Heart right ventricle (tissue), 16 donors: Measurements from ENCODE around the gene TOX2. TPM values are rescaled to one million over a fixed set of nuclear protein-coding genes. Genes with fewer than 3 reads are reported as not detected.

Experiments
- ATAC-seq, 8 donors: fragments of 200-7000 bp; cut with Tn5 transposase; one replicate each; pipeline ENCODE4 v1.9.1; 2020; ENCODE audit warnings: mild to moderate bottlenecking in 8 of 8, moderate library complexity in 8 of 8, moderate number of reproducible peaks in 1 of 8
- DNase-seq, 2 donors: peaks; one replicate each; pipeline ENCODE4 v3.0.0-alpha.2; 2020
- H3K27ac ChIP-seq, 10 donors: fragments of 200-600 bp; sonication (generic) in 2 of 10; one replicate each; pipeline versions ENCODE4 v1.5.0 to v1.8.0; 2020 to 2022; ENCODE audit warnings: mild to moderate bottlenecking in 3 of 10
- H3K27me3 ChIP-seq, 7 donors: fragments of 200-600 bp; one replicate each; pipeline ENCODE4 v1.8.0; 2021 to 2022; ENCODE audit warnings: mild to moderate bottlenecking in 2 of 7
- H3K36me3 ChIP-seq, 9 donors: fragments of 200-600 bp; sonication (generic) in 1 of 9; one replicate each; pipeline versions ENCODE4 v1.5.0 to v1.8.0; 2020 to 2022; ENCODE audit warnings: mild to moderate bottlenecking in 2 of 9
- H3K4me1 ChIP-seq, 9 donors: fragments of 200-600 bp; sonication (generic) in 1 of 9; one replicate each; pipeline versions ENCODE4 v1.5.0 to v1.8.0; 2020 to 2022; ENCODE audit warnings: mild to moderate bottlenecking in 4 of 9
- H3K4me3 ChIP-seq, 10 donors: fragments of 200-600 bp; sonication (generic) in 2 of 10; one replicate each; pipeline versions ENCODE4 v1.5.0 to v1.8.0; 2020 to 2022; ENCODE audit warnings: mild to moderate bottlenecking in 7 of 10, moderate library complexity in 2 of 10
- H3K9me3 ChIP-seq, 11 donors: fragments of 200-600 bp in 10 of 11; sonication (generic) in 2 of 11; one replicate each; pipeline versions ENCODE4 v1.5.0 to v1.8.0; 2013 to 2022; ENCODE audit warnings: mild to moderate bottlenecking in 2 of 11, control low read depth in 1 of 11, moderate library complexity in 1 of 11
- CTCF ChIP-seq, 9 donors: fragments of 200-600 bp; sonication (generic) in 2 of 9; IDR thresholded peaks; one replicate each; pipeline versions ENCODE4 v1.5.0 to v1.8.0; 2021 to 2022; ENCODE audit warnings: antibody characterized with exemption in 9 of 9, mild to moderate bottlenecking in 5 of 9, moderate library complexity in 1 of 9
- whole genome bisulfite sequencing, 2 donors: extraction: QIAGEN DNeasy Blood & Tissue Kit; methylation state at CpG; one replicate each; pipeline ENCODE4 v1.1.7; 2013; ENCODE audit warnings: inconsistent platforms in 1 of 2; 5-methylcytosine and 5-hydroxymethylcytosine counted together
- intact Hi-C, 10 donors: fragments of 100-400 bp; cut with DNase I; formaldehyde crosslinking; loops; one replicate each; pipeline versions ENCODE4 v1.11.1 to v1.14.2; 2022
- polyA plus RNA-seq, 2 donors: library from polyadenylated mRNA; stranded (reverse); fragments of 200-250 nt; gene quantifications; one replicate each; pipeline ENCODE4 v1.2.3, GENCODE V29; 2013
- total RNA-seq, 10 donors: library from RNA; stranded (reverse); fragmentation: NEBNext Ultra II Directional in 3 of 10; extraction: Animal tissue kit (Norgen Biotek cat#: 25700) in 3 of 10; gene quantifications; one replicate each; pipeline versions ENCODE4 v1.2.1 to v1.2.4, GENCODE V29; 2021 to 2023
- donor health status: Arrhythmogenic right ventricular cardiomyopathy.
- donor health status: ischemic (EF 13 %, LVEDD 7.1; RV severe dilation, severe dysfunction).
- donor health status: healthy with polysubstance abuse.
- donor health status: DM: no; HTN: yes; CAD: no.
- donor health status: DM: no; HTN: no; CAD: no.
- donor health status: ischemic (EF 25% LVEDD 6.9; RV normal size, moderate dysfunction).
- donor health status: ischemic (EF 25% LVEDD 5.7; RV mildly dilated, moderate dysfunction).
- donor health status: healthy.
- donor health status: DM: yes; HTN: yes; CAD: no.
- donor health status: Ischemic cardiomyopathy.
- donor health status: ischemic (EF 35%, LVEDD 5.7; RV mildly dilated, moderate dysfunction).
- donor health status: nonischemic (EF 11% LVEDD 7.7; RV severe dilation, severe dysfunction).
- donor health status: DM: yes; HTN: yes; CAD: no.
- donor health status: PGD.
- donor health status: ischemic (EF 29% LVEDD 5.4; RV normal size, mild dysfunction).
- donor health status: nonischemic (EF 23%, LVEDD 6.1; RV moderate dilation, normal function).

The TOX2 gene
- total and polyA plus RNA-seq, 12 donors: 0.25 to 2.0 (median 1.1) TPM

- ATAC-seq: no peak
- peaks cover 0 to 5% (median 0%) of the 10 kb centered on the region in 11 donors for H3K9me3 ChIP-seq
- WGBS, 2 donors: 61 to 70% methylated on average over 7 of the region's 7 CpGs
- H3K36me3 ChIP-seq: no peaks in the 10 kb centered on the region
- TF ChIP-seq CTCF (IDR thresholded peaks at IDR 0.05): no peak
- H3K27me3 ChIP-seq: peaks cover 0 to 27% (median 6%) of the 10 kb centered on the region in 7 donors
- no peak for DNase-seq
- no peak overlapping the region for H3K4me3 ChIP-seq
- no peaks in the 10 kb centered on the region for H3K4me1 ChIP-seq
- intact Hi-C loops: no loop called here
- no peak overlapping the region for H3K27ac ChIP-seq
Measured at GRCh38 chr20:44028003-44028730, 113.5 kb downstream of the TOX2 start.

- H3K27ac ChIP-seq: no peak overlapping the region
- 66 to 71% methylated on average over 14 of the region's 14 CpGs for WGBS, 2 donors
- H3K4me3 ChIP-seq: no peak overlapping the region
- no peak for DNase-seq
- no peak for ATAC-seq
- peaks cover 0 to 23% (median 9%) of the 10 kb centered on the region in 7 donors for H3K27me3 ChIP-seq
- intact Hi-C loops: no loop called here
- H3K9me3 ChIP-seq: peaks cover 0 to 5% (median 0%) of the 10 kb centered on the region in 11 donors
- no peaks in the 10 kb centered on the region for H3K4me1 ChIP-seq
- no peaks in the 10 kb centered on the region for H3K36me3 ChIP-seq
- TF ChIP-seq CTCF (IDR thresholded peaks at IDR 0.05): no peak
Measured at GRCh38 chr20:44028868-44029847, 114.5 kb downstream of the TOX2 start.

GRCh38 chr20:44029848-44030230 lies 115.2 kb downstream of the TOX2 start:
- no peak for DNase-seq
- no peak for TF ChIP-seq CTCF (IDR thresholded peaks at IDR 0.05)
- intact Hi-C loops: no loop called here
- 75 to 87% methylated on average over 4 of the region's 4 CpGs for WGBS, 2 donors
- no peak for ATAC-seq
- no peaks in the 10 kb centered on the region for H3K4me1 ChIP-seq
- peaks cover 0 to 23% (median 9%) of the 10 kb centered on the region in 7 donors for H3K27me3 ChIP-seq
- peaks cover 0 to 5% (median 0%) of the 10 kb centered on the region in 11 donors for H3K9me3 ChIP-seq
- no peak overlapping the region for H3K27ac ChIP-seq
- no peaks in the 10 kb centered on the region for H3K36me3 ChIP-seq
- H3K4me3 ChIP-seq: no peak overlapping the region

GRCh38 chr20:44030394-44030793 lies 115.7 kb downstream of the TOX2 start:
- Histone ChIP-seq H3K27me3 (peaks cover 0 to 18% (median 6%) of the 10 kb centered on the region in 7 donors), H3K9me3 (peaks cover 0 to 5% (median 0%) of the 10 kb centered on the region in 11 donors), H3K4me1 (no peaks in the 10 kb centered on the region), H3K27ac (no peak overlapping the region), H3K36me3 (no peaks in the 10 kb centered on the region), H3K4me3 (no peak overlapping the region)
- ATAC-seq (no peak), DNase-seq (no peak)
- intact Hi-C loops: no loop called here
- TF ChIP-seq CTCF (IDR thresholded peaks at IDR 0.05): no peak
- WGBS, 2 donors: 75 to 89% methylated on average over 2 of the region's 2 CpGs
